Measurements from ENCODE around the gene MAML1. TPM values are rescaled to one million over a fixed set of nuclear protein-coding genes. Genes with fewer than 3 reads are reported as not detected.

The MAML1 gene
- total RNA-seq, 2 experiments from 2014 or later: 24.1 to 24.2 TPM

- H3K36me3 Mint-ChIP-seq: peaks cover 10% of the 10 kb centered on the region
- no peaks in the 10 kb centered on the region for H3K9me3 Mint-ChIP-seq
- no peak overlapping the region for H3K27ac Mint-ChIP-seq
- DNase-seq: no peak
- no peaks in the 10 kb centered on the region for H3K27me3 Mint-ChIP-seq
- H3K4me1 Mint-ChIP-seq: peaks cover 36% of the 10 kb centered on the region
- H3K4me3 Mint-ChIP-seq: no peak overlapping the region
These were observed 68.1 kb downstream of the MAML1 start for GRCh38 chr5:179800696-179801201.

- peak; percentile 83 for DNase-seq
- no peaks in the 10 kb centered on the region for H3K27me3 Mint-ChIP-seq
- peaks cover 10% of the 10 kb centered on the region for H3K36me3 Mint-ChIP-seq
- H3K4me3 Mint-ChIP-seq: no peak overlapping the region
- H3K9me3 Mint-ChIP-seq: no peaks in the 10 kb centered on the region
- H3K27ac Mint-ChIP-seq: peak overlapping the region; percentile 72
- H3K4me1 Mint-ChIP-seq: peaks cover 36% of the 10 kb centered on the region
These were observed 68.9 kb downstream of the MAML1 start for GRCh38 chr5:179801304-179802206.

GRCh38 chr5:179802207-179802883 is 69.7 kb downstream of the MAML1 start:
- H3K4me3 Mint-ChIP-seq: no peak overlapping the region
- H3K9me3 Mint-ChIP-seq: no peaks in the 10 kb centered on the region

GRCh38 chr5:179802950-179803562 is 70.4 kb downstream of the MAML1 start:
- H3K9me3 Mint-ChIP-seq: no peaks in the 10 kb centered on the region
- H3K4me1 Mint-ChIP-seq: peaks cover 30% of the 10 kb centered on the region
- no peak overlapping the region for H3K27ac Mint-ChIP-seq
- no peaks in the 10 kb centered on the region for H3K27me3 Mint-ChIP-seq
- DNase-seq: no peak
- peaks cover 6% of the 10 kb centered on the region for H3K36me3 Mint-ChIP-seq
- no peak overlapping the region for H3K4me3 Mint-ChIP-seq

More at GRCh38 chr5:179802207-179802883, 69.7 kb downstream of the MAML1 start:
- Mint-ChIP-seq H3K27ac (no peak overlapping the region), H3K4me1 (peaks cover 30% of the 10 kb centered on the region), H3K27me3 (no peaks in the 10 kb centered on the region), H3K36me3 (peaks cover 6% of the 10 kb centered on the region)
- no peak for DNase-seq

- H3K4me3 Mint-ChIP-seq: peak overlapping the region; percentile 91
- H3K27me3 Mint-ChIP-seq: no peaks in the 10 kb centered on the region
- peak overlapping the region; percentile 78 for H3K27ac Mint-ChIP-seq
- H3K4me1 Mint-ChIP-seq: peaks cover 30% of the 10 kb centered on the region
- no peaks in the 10 kb centered on the region for H3K9me3 Mint-ChIP-seq
- peak; percentile 75 for DNase-seq
- H3K36me3 Mint-ChIP-seq: peaks cover 6% of the 10 kb centered on the region
These were observed 71.3 kb downstream of the MAML1 start for GRCh38 chr5:179803651-179804554.

- peak overlapping the region; percentile 59 for H3K27ac Mint-ChIP-seq
- peak overlapping the region; percentile 91 for H3K4me3 Mint-ChIP-seq
- H3K36me3 Mint-ChIP-seq: peaks cover 6% of the 10 kb centered on the region
- peaks cover 30% of the 10 kb centered on the region for H3K4me1 Mint-ChIP-seq
- H3K9me3 Mint-ChIP-seq: no peaks in the 10 kb centered on the region
- no peak for DNase-seq
- no peaks in the 10 kb centered on the region for H3K27me3 Mint-ChIP-seq
These were observed 71.9 kb downstream of the MAML1 start for GRCh38 chr5:179804555-179804947.

- Mint-ChIP-seq H3K36me3 (peaks cover 7% of the 10 kb centered on the region), H3K4me1 (peaks cover 30% of the 10 kb centered on the region), H3K4me3 (peak overlapping the region; percentile 91), H3K27me3 (no peaks in the 10 kb centered on the region), H3K9me3 (no peaks in the 10 kb centered on the region), H3K27ac (peak overlapping the region; percentile 84)
- DNase-seq: no peak
These were observed 72.5 kb downstream of the MAML1 start for GRCh38 chr5:179805070-179805528.

GRCh38 chr5:179805529-179806249 is 73.1 kb downstream of the MAML1 start:
- H3K27me3 Mint-ChIP-seq: no peaks in the 10 kb centered on the region
- H3K4me3 Mint-ChIP-seq: peak overlapping the region; percentile 91
- no peaks in the 10 kb centered on the region for H3K9me3 Mint-ChIP-seq
- H3K36me3 Mint-ChIP-seq: peaks cover 10% of the 10 kb centered on the region
- DNase-seq: peak; percentile 57
- H3K27ac Mint-ChIP-seq: peak overlapping the region; percentile 84
- peaks cover 30% of the 10 kb centered on the region for H3K4me1 Mint-ChIP-seq

GRCh38 chr5:179806250-179807048 is 73.8 kb downstream of the MAML1 start, which contains the start of gene MGAT4B:
Gene MGAT4B, minus strand, starts transcription at chr5:179806866. Its CDS starts 283 bp downstream, at chr5:179806583.
- Mint-ChIP-seq H3K4me3 (peak within 1 kb of the TSS; percentile 75), H3K36me3 (peaks cover 17% of the 10 kb centered on the region), H3K9me3 (no peaks in the 10 kb centered on the region), H3K27ac (peak within 1 kb of the TSS; percentile 63), H3K27me3 (no peaks in the 10 kb centered on the region), H3K4me1 (peaks cover 30% of the 10 kb centered on the region)
- peak; percentile 80 for DNase-seq

GRCh38 chr5:179812135-179812825 is 79.7 kb downstream of the MAML1 start:
- H3K27ac Mint-ChIP-seq: no peak overlapping the region
- no peak for DNase-seq
- H3K27me3 Mint-ChIP-seq: peaks cover under 1% of the 10 kb centered on the region
- no peak overlapping the region for H3K4me3 Mint-ChIP-seq
- H3K9me3 Mint-ChIP-seq: no peaks in the 10 kb centered on the region
- no peaks in the 10 kb centered on the region for H3K4me1 Mint-ChIP-seq
- peaks cover 26% of the 10 kb centered on the region for H3K36me3 Mint-ChIP-seq

GRCh38 chr5:179812997-179813607 is 80.5 kb downstream of the MAML1 start:
- no peak for DNase-seq
- Mint-ChIP-seq H3K27me3 (peaks cover 6% of the 10 kb centered on the region), H3K4me3 (no peak overlapping the region), H3K36me3 (peaks cover 26% of the 10 kb centered on the region), H3K4me1 (peaks cover 5% of the 10 kb centered on the region), H3K9me3 (no peaks in the 10 kb centered on the region), H3K27ac (no peak overlapping the region)

- H3K27ac Mint-ChIP-seq: no peak overlapping the region
- DNase-seq: no peak
- H3K4me3 Mint-ChIP-seq: no peak overlapping the region
- H3K27me3 Mint-ChIP-seq: peaks cover 6% of the 10 kb centered on the region
- H3K9me3 Mint-ChIP-seq: no peaks in the 10 kb centered on the region
- H3K36me3 Mint-ChIP-seq: peaks cover 26% of the 10 kb centered on the region
- peaks cover 11% of the 10 kb centered on the region for H3K4me1 Mint-ChIP-seq
These were observed 81.5 kb downstream of the MAML1 start for GRCh38 chr5:179814090-179814489.
